AG04450 (cell line): ENCODE results near the gene ATP1A3. TPM values are rescaled to one million over a fixed set of nuclear protein-coding genes. Genes with fewer than 3 reads are reported as not detected.

Source experiments
- CTCF ChIA-PET: fragments of 300-600, 350-600 bp; formaldehyde crosslinking; extraction: SDS; loops from one replicate; lab custom pipeline; 2022; ENCODE audit warnings: antibody characterized with exemption, inconsistent platforms; lab: Charles Lee
- POLR2A ChIA-PET: fragments of 350-600 bp; formaldehyde crosslinking; extraction: SDS; loops from one replicate; lab custom pipeline; 2021; ENCODE audit warnings: antibody characterized with exemption, inconsistent platforms; lab: Yijun Ruan, JAX
- DNase-seq: peaks from one replicate; pipeline ENCODE4 v3.0.0-alpha.2; 2011; ENCODE audit warnings: low read depth, low spot score
- H3K27ac ChIP-seq: one replicate; pipeline ENCODE4 v1.5.1; 2012; ENCODE audit warnings: low read depth, low read length, control low read depth
- H3K27me3 ChIP-seq: one replicate; pipeline ENCODE4 v1.6.0; 2012; ENCODE audit warnings: low read length; ENCODE audit not compliant: control insufficient read depth, insufficient read depth
- H3K4me3 ChIP-seq: 2 replicates; pipeline ENCODE4 v1.5.1; 2011; ENCODE audit warnings: mild to moderate bottlenecking, low read depth, low read length, control low read depth
- H3K9me3 ChIP-seq: 2 replicates; pipeline ENCODE4 v1.5.1; 2012; ENCODE audit warnings: low read length; ENCODE audit not compliant: control insufficient read depth, insufficient read depth
- polyA plus RNA-seq: library from polyadenylated mRNA; depleted of rRNA; stranded (reverse); fragments of >200 nt; gene quantifications from 2 replicates; pipeline ENCODE4 v1.2.3, GENCODE V29; 2011
- TF ChIP-seq, protein P1 (sequence below): IDR thresholded peaks from 2 replicates; pipeline ENCODE4 v1.5.1; 2011; ENCODE audit warnings: low read depth, low read length, control low read depth, inconsistent platforms

The ATP1A3 gene
- polyA plus RNA-seq, 1 experiment, result not detected

GRCh38 chr19:41937525-41938468 is 56.2 kb downstream of the ATP1A3 start:
- Histone ChIP-seq H3K27me3 (peaks cover 49% of the 10 kb centered on the region), H3K4me3 (no peak overlapping the region), H3K27ac (no peak overlapping the region), H3K9me3 (no peaks in the 10 kb centered on the region)
- CTCF ChIA-PET, result interaction anchor here (0.7 to 1.1 kb wide), 2 partner anchors 9 to 15 kb away, joined by 3 read pairs; no protein-coding TSS in a partner anchor
- TF ChIP-seq, protein P1, sequence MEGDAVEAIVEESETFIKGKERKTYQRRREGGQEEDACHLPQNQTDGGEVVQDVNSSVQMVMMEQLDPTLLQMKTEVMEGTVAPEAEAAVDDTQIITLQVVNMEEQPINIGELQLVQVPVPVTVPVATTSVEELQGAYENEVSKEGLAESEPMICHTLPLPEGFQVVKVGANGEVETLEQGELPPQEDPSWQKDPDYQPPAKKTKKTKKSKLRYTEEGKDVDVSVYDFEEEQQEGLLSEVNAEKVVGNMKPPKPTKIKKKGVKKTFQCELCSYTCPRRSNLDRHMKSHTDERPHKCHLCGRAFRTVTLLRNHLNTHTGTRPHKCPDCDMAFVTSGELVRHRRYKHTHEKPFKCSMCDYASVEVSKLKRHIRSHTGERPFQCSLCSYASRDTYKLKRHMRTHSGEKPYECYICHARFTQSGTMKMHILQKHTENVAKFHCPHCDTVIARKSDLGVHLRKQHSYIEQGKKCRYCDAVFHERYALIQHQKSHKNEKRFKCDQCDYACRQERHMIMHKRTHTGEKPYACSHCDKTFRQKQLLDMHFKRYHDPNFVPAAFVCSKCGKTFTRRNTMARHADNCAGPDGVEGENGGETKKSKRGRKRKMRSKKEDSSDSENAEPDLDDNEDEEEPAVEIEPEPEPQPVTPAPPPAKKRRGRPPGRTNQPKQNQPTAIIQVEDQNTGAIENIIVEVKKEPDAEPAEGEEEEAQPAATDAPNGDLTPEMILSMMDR, result no peak
- no peak for DNase-seq
- POLR2A ChIA-PET, result interaction anchor here (0.5 to 1.0 kb wide), 4 partner anchors 15 to 72 kb away, joined by 3 to 4 read pairs (median 4); no protein-coding TSS in a partner anchor

GRCh38 chr19:41936961-41937360 is 57.1 kb downstream of the ATP1A3 start:
- TF ChIP-seq, protein P1, result no peak
- Histone ChIP-seq H3K27ac (no peak overlapping the region), H3K4me3 (no peak overlapping the region), H3K27me3 (peaks cover 57% of the 10 kb centered on the region), H3K9me3 (peaks cover 4% of the 10 kb centered on the region; the same call in 1 of the 2 replicates)
- no peak for DNase-seq
- CTCF ChIA-PET, result interaction anchor here (1.1 kb wide), 1 partner anchor 15 kb away, joined by 3 read pairs; no protein-coding TSS in a partner anchor
- POLR2A ChIA-PET, result interaction anchor here (0.5 to 1.0 kb wide), 2 partner anchors 53 to 71 kb away, joined by 4 read pairs; no protein-coding TSS in a partner anchor

- POLR2A ChIA-PET, result interaction anchor here (1.0 kb wide), 1 partner anchor 52 kb away, joined by 4 read pairs; no protein-coding TSS in a partner anchor
- Histone ChIP-seq H3K27ac (no peak overlapping the region), H3K27me3 (peaks cover 61% of the 10 kb centered on the region), H3K4me3 (no peak overlapping the region), H3K9me3 (peaks cover 4% of the 10 kb centered on the region; the same call in 1 of the 2 replicates)
- DNase-seq, result no peak
- CTCF ChIA-PET, result interaction anchor here (1.1 kb wide), 1 partner anchor 16 kb away, joined by 3 read pairs; no protein-coding TSS in a partner anchor
- TF ChIP-seq, protein P1, result no peak
These were observed 57.6 kb downstream of the ATP1A3 start for GRCh38 chr19:41936416-41936850.

- Histone ChIP-seq H3K9me3 (peaks cover 4% of the 10 kb centered on the region; the same call in 1 of the 2 replicates), H3K27ac (no peak overlapping the region), H3K27me3 (peaks cover 64% of the 10 kb centered on the region), H3K4me3 (no peak overlapping the region)
- POLR2A ChIA-PET, result no interaction called here
- TF ChIP-seq, protein P1, result no peak
- CTCF ChIA-PET, result no interaction called here
- no peak for DNase-seq
These were observed 58.1 kb downstream of the ATP1A3 start for GRCh38 chr19:41935760-41936415.
